GM21381 (cell line): ENCODE results near the gene RANBP3.
"Not testable (repeated sequence)": the region's sequence is repeated elsewhere in the genome, so short reads cannot be mapped to it uniquely, and the experiment has no call there.

Experiments
- ATAC-seq: cut with Tn5 transposase; IDR thresholded peaks from one replicate; pipeline ENCODE4 v1.9.1; 2021; ENCODE audit warnings: mild to moderate bottlenecking, moderate library complexity; ENCODE audit not compliant: unreplicated experiment

Gene RANBP3

DNA sequence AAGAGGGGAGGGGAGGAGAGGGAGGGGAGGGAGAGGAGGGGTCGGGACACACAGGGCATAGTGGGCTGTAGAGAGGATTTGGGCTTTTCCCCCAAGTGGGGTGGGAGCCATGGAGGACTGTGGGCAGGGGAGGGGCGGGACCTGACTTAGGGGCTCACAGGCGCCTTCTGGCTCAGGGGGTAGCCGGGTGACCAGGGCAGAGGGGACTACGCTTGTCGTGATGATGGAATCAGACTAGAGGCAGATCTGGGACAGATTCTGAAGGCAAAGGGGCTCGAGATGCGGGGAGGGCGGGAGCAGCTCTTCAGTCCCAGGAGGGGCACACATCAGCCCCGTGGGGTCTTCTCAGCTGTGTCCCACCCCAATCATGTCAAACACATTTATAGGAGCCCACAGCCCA lies 87.8 kb downstream of the RANBP3 start:
- ATAC-seq = no peak

DNA sequence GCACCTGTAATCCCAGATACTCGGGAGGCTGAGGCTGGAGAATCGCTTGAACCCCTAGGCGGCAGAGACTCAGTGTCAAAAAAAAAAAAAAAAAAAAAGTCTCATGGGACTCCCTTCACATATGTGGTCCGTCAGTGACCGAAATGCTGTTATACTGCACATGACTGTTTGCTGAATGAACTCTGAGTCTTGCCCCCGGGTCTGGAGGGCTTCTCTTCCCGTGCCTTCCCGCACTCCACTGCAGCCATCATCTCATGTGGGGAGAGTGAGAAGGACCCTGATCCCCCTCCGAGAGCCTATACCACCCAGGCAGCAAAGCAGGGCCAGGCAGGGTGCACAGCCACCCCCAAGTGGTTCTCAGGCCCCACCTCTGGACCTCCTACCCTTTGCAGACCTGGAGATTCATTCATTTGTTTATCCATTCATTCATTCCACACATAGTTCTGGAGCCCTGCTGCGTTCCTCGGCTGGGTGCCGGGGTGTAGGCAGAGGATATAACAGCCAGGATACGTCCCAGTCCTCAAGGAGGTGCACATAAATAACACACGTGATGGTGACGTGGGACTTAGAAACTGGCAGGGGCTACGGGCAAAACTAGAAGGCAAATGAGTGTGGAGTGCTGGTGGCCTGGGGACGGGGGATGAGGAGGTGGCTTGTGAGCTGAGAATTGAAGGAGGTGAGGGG lies 88.5 kb downstream of the RANBP3 start:
- ATAC-seq = no peak

DNA sequence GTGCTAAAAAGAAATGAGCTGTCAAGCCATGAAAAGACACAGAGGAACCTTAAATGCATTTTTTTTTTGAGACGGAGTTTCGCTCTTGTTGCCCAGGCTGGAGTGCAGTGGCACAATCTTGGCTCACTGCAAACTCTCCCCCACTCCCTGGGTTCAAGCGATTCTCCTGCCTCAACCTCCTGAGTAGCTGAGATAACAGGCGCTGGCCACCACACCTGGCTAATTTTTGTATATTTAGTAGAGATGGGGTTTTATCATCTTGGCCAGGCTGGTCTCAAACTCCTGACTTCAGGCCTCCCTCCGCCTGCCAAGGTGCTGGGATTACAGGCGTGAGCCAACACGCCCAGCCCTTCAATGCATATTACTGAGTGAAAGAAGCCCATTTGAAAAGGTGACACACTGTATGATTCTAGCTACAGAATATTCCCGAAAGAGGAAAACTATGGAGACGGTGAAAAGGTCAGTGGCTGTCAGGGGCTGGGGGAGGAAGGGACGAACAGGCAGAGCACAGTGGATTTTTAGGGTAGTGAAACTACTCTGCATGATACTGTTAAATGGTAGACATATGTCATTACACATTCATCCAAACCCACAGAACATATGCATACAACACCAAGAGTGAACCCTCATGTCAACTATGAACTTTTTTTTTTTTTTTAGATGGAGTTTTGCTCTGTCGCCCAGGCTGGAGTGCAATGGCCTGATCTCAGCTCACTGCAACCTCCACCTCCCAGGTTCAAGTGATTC lies 93.7 kb downstream of the RANBP3 start:
- ATAC-seq = not testable (repeated sequence)

DNA sequence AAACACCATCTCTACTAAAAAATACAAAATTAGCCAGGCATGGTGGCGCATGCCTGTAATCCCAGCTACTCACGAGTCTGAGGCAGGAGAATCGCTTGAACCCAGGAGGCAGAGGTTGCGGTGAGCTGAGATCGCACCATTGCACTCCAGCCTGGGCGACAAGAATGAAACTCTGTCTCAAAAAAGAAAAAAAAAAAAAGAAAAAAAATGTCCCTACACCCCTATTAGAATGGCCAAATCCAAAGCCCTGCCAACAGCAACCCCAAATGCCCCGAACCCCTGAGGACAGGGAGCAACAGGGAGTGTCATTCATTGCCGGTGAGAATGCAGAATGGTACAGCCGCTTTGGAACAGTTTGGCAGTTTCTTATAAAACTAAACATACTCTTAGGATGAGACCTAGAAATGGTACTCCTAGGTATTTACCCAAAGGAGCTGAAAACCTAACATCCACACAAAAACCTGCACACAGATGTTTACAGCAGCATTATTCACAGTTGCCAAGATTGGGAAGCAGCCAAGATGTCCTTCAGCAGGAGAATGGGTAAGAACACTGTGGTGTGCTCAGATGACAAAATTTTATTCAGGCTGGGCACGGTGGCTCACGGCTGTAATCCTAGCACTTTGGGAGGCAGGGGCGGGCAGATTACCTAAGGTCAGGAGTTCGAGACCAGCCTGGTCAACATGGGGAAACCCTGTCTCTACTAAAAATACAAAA lies 94.6 kb downstream of the RANBP3 start:
- ATAC-seq = not testable (repeated sequence)

DNA sequence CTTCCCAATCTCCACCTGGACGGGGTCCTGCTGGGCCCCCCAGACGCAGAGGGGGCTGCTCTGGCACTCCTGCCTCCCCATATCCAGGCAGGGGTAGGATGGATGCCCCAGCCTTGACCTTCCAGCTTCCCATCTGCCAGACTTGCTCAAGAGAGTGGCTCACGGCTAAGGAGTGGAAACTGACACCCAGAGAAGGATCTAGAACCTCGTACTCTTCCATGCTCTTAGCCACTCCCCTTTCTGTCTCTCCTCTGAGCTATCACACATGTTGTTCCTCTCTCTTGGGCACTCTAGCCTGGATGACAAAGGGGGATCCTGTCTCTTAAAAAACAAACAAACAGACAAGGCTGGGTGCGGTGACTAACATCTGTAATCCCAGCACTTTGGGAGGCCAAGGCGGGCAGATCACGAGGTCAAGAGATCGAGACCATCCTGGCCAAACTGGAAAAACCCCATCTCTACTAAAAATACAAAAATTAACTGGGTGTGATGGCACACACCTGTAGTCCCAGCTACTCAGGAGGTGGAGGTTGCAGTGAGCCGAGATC lies 95.4 kb downstream of the RANBP3 start:
- no peak for ATAC-seq

DNA sequence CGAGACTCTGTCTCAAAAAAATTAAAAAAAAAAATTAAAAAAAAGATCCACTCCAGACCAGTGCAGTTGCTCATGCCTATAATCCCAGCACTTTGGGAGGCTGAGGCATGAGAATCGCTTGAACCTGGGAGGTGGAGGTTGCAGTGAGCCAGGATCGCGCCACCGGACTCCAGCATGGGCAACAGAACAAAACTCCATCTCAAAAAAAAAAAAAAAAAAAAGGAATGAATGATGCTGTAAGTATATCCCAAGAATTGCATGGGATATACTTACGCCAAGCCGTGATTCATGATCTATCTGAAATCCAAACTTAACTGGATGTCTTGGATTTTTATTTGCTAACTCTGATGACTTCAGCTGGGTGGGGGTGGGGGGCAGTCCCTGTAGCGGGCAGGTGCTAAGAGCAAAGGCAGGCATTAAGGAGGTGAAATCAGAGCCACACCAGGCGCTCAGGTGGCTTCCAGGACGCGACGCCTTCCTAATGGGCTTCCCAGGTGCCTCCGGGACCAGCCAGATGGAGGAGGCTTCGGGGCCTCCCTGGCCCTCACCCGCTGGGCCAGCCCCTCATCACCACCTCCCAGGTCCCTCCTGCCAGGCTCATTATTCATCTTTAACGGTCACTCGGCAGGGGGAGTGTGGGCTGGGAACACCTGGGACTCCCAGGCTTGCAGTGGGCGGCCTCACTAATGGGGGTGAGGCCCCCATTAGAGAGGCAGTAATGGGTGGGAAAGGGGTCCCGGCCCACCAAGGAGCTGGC lies 96.2 kb downstream of the RANBP3 start:
- ATAC-seq = no peak

DNA sequence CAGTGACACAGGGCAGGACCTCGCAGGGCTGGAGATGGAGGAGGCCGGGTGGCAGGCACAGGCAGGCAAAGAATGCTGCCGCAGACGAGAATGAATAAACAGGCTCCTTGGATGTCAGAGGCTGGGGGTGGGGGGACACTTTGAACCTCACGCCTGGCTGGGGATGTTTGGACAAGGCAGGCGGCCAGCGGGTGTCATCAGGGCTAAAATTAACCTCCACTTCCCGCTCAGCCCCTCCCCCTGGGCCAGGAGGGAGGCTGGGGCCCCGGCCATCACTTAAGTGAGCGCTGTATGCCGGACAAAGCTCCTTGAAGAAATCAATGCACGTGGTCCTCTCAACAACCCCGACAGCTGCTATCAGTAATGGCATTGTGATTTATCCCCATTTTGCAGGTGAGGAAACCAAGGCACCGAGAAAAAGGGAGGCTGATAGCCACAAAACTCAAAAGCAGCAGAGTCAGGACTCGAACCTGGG lies 97.3 kb downstream of the RANBP3 start:
- no peak for ATAC-seq

DNA sequence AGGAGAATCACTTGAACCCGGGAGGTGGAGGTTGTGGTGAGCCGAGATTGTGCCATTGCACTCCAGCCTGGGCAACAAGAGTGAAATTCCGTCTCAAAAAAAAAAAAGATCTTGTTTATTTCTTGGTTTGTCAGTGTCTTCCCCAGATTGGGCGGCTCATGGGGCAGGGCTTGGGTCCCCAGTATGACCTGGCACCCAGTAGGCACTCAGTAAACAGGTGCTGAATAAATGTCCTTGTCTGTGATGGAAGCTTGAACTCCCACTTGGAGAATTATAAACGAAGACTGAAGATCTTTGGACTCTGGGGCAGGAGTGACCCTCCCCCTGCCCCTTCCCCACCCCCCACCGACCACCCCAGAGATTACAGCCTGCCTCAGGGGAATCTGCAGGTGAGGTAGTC lies 97.7 kb downstream of the RANBP3 start:
- no peak for ATAC-seq

DNA sequence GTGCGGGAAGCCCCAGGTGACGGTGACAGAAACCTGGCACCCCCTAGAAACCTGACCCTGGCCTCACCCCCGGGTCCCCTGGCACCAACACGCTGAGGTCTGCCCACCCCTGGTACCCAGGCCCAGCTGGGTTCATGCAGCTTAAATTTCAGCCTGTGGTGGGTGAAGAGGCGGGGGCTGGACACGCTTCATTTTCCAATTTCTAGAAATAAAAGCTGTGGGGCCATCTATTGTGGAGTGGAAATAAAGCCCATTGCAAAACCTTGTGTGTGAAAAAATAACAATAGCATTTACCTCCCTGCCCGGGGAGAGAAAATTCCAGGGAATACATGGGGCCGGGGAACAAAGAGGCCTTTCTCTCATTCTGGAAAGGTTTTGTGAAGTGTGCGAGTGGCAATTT lies 100.1 kb downstream of the RANBP3 start:
- ATAC-seq = no peak

DNA sequence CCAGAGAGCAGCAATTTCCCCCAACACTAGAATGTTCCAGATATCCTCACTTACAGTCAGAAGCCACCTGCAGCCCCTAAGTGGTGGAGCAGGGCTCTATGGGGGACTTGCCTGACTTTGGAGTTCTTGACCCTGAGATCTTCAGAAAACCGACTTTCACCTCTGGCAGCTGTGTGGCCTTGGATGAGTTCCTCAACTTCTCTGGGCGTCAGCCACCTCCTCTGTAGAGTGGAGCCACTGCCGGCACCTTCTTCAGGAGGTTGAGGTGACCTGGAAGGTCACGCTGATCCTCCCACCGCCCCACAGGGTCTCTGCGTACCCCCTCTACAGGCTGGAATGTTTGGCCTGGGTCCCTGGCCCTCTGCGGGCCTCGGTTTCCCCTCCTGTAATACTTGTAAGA lies 100.5 kb downstream of the RANBP3 start:
- no peak for ATAC-seq

DNA sequence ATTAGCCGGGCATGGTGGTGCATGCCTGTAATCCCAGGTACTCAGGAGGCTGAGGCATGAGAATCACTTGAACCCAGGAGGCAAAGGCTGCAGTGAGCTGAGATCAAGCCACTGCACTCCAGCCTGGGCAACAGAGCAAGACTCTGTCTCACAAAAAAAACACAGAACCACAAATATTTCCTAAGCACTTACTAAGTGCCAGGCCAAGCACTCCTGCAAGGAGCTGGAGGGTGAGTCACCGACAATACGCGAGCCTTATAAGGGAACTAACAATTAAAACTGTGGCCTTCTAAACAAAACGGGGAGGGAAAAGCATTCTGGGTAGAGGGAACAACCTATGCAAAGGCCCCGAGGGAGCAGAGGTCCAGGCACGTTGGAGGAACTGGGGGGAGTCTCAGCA lies 103.4 kb downstream of the RANBP3 start:
- not testable (repeated sequence) for ATAC-seq

DNA sequence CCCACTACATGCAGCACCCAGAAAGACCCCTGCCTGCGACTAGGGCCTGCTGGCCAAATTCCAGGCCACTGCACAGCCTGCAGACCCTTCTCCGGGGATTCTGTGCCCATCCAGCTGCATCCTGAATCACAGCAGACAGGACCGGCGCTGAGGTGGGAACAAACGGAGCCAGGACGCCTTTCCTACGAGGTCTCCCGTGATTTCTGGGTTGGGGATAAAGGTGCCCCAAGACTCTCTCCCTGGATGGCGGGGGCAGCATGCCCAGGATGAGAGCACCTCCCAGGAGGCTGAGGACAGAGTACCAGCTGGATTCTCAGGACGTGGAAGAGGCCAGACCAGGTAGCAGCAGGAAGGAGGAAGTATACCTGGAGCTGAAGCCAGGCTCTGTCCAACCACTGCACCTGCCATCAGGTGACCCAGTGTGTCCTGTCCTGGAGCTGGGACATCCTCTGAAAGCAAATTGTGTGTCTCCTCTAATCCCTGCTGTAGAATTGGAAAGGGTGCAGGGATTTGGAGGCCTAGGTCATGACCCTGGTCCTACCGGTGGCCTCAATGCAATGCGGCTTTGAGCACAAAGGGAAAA lies 104.2 kb downstream of the RANBP3 start:
- ATAC-seq = no peak

DNA sequence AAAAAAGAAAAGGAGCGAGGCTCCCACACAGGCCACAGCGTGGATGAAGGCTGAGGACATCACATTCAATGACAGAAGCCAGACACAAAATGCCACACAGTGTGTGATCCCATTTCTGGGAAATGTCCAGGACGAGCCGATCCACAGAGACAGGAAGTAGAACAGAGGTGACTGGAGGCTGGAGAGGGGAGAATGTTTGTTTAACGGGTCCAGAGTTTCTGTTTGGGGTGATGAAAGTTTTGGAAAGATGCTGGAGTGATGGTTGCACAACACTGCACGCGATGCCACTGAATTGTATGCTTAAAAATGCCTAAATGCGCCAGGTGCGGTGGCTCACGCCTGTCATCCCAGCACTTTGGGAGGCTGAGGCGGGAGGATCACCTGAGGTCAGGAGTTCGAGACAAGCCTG lies 107.0 kb downstream of the RANBP3 start:
- ATAC-seq = no peak

DNA sequence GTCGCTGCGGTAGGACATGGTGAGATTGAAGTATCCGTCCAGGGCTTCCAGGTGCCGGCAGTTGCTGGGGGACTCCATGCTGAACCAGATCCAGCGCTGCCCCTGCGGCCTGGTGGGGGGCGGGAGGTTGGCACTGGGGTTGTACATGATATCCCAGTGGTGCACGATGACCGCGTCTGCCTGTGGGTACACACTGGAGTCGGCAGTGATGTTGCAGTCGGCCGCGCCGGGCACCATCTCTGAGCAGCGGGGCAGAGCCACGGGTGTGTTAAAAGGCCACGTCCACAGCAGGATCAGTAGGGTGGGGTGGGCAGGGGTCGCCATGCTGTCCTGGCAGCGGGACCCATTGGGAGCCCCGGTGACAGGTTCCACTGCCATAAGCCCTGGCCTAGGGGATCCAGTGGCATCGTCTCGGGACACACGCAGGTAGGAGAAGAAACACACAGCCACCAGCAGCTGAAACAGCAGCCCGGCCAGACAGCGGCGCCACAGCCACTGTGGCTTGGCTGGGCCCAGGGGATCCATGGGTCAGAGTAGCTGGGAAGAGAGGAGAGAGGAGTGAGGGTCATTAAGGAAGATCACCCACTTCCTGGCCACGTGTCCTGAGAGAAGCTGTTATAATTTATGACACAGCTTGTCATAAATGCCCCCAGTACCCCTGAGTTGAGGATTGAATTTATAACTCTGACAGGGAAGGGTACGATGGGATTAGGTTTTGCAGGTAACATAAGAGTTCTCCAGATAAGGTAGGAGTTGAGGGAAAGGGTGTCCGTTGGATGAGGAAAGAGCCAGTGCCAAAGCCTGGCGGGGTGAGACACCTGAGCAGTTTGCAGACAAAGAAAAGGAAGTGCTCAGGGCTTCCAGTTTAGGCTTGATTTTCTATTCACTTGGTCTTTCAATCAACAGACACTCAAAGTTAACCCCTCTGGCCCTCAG lies 110.5 kb downstream of the RANBP3 start:
- no peak for ATAC-seq
